Hematopoietic multipotent progenitor cell treated with erythropoietin and hydrocortisone succinate and interleukin-3 and kit ligand, for 8 days (in vitro differentiated cells): Measurements from ENCODE around the gene FAM83C.
"Not testable (repeated sequence)": the region's sequence is repeated elsewhere in the genome, so short reads cannot be mapped to it uniquely, and the experiment has no call there.

Source experiments
- DNase-seq: peaks from one replicate; pipeline ENCODE4 v3.0.0-alpha.2; 2015

The FAM83C gene

GRCh38 chr20:35262731-35263531 lies 29.3 kb downstream of the FAM83C start:
- not testable (repeated sequence) for DNase-seq

- not testable (repeated sequence) for DNase-seq
Observed at GRCh38 chr20:35262321-35262720, 29.9 kb downstream of the FAM83C start.

GRCh38 chr20:35260426-35260825 lies 31.8 kb downstream of the FAM83C start:
- DNase-seq, result no peak

GRCh38 chr20:35257175-35257909 lies 34.9 kb downstream of the FAM83C start:
- DNase-seq, result peak; percentile 25

- no peak for DNase-seq
Observed at GRCh38 chr20:35254448-35254999, 37.7 kb downstream of the FAM83C start.

GRCh38 chr20:35253010-35253409 lies 39.2 kb downstream of the FAM83C start:
- DNase-seq, result no peak

- not testable (repeated sequence) for DNase-seq
Observed at GRCh38 chr20:35252598-35252997, 39.6 kb downstream of the FAM83C start.

GRCh38 chr20:35252037-35252461 lies 40.2 kb downstream of the FAM83C start:
- DNase-seq, result no peak

- DNase-seq, result no peak
Observed at GRCh38 chr20:35251613-35251940, 40.6 kb downstream of the FAM83C start.

- DNase-seq, result no peak
Observed at GRCh38 chr20:35248641-35249475, 43.4 kb downstream of the FAM83C start.

GRCh38 chr20:35246723-35247122 lies 45.5 kb downstream of the FAM83C start:
- no peak for DNase-seq

- no peak for DNase-seq
Observed at GRCh38 chr20:35243986-35244385, 48.2 kb downstream of the FAM83C start.

- no peak for DNase-seq
Observed at GRCh38 chr20:35243317-35243716, 48.9 kb downstream of the FAM83C start.

- no peak for DNase-seq
Observed at GRCh38 chr20:35240811-35241293, 51.4 kb downstream of the FAM83C start.

GRCh38 chr20:35240083-35240810 lies 52.0 kb downstream of the FAM83C start:
- DNase-seq, result no peak

- DNase-seq, result no peak
Observed at GRCh38 chr20:35238735-35239134, 53.5 kb downstream of the FAM83C start.

- peak; percentile 62 for DNase-seq
Observed at GRCh38 chr20:35238170-35238569, 54.1 kb downstream of the FAM83C start.

GRCh38 chr20:35237486-35237885 lies 54.7 kb downstream of the FAM83C start:
- no peak for DNase-seq

- no peak for DNase-seq
Observed at GRCh38 chr20:35235881-35236280, 56.3 kb downstream of the FAM83C start.
